HEK293 (cell line): Measurements from ENCODE around the gene RAB17.

Source experiments
- CTCF ChIA-PET: fragments of 350-600 bp; formaldehyde crosslinking; extraction: SDS; loops from one replicate; lab custom pipeline; 2021; ENCODE audit warnings: antibody characterized with exemption; lab: Yijun Ruan, JAX
- POLR2A ChIA-PET: fragments of 300-600 bp; formaldehyde crosslinking; extraction: SDS; loops from one replicate; lab custom pipeline; 2020; ENCODE audit warnings: antibody characterized with exemption, inconsistent platforms; lab: Yijun Ruan, JAX
- H3K27ac ChIP-seq: fragments of 200-500 bp; sonication (Bioruptor generic); 2 replicates; pipeline ENCODE4 v1.5.1; 2014; ENCODE audit warnings: low read depth, low read length, control low read depth, inconsistent platforms; ENCODE audit errors: extremely low read depth
- H3K36me3 ChIP-seq, 2 experiments: fragments of 200-500 bp in 1 of 2; sonication (Bioruptor generic) in 1 of 2; 1 replicate in 1 of 2; 2 replicates in 1 of 2; pipeline ENCODE4 v1.5.1; 2014 to 2017; ENCODE audit warnings: inconsistent platforms in 2 of 2, low read length in 2 of 2; ENCODE audit not compliant: control insufficient read depth in 2 of 2, insufficient read depth in 1 of 2
- H3K4me1 ChIP-seq: fragments of 200-500 bp; sonication (Bioruptor generic); 2 replicates; pipeline ENCODE4 v1.5.1; 2014; ENCODE audit warnings: mild to moderate bottlenecking, low read length, inconsistent platforms; ENCODE audit not compliant: control insufficient read depth, insufficient read depth
- H3K4me3 ChIP-seq: 2 replicates; pipeline ENCODE4 v1.5.1; 2011; ENCODE audit warnings: low read depth, mild to moderate bottlenecking, control low read depth, low read length, moderate library complexity
- H3K9me3 ChIP-seq: fragments of 200-500 bp; sonication (Bioruptor generic); 2 replicates; pipeline ENCODE4 v1.5.1; 2014; ENCODE audit warnings: low read depth, low read length, inconsistent platforms; ENCODE audit not compliant: control insufficient read depth, insufficient read depth
- KLF16 ChIP-seq: fragments of 450-650 bp; formaldehyde crosslinking; IDR thresholded peaks from 2 replicates; pipeline ENCODE4 v1.5.1; 2017; ENCODE audit warnings: missing biosample characterization, missing genetic modification characterization
- REST ChIP-seq: fragments of 450-650 bp; formaldehyde crosslinking; IDR thresholded peaks from 2 replicates; pipeline ENCODE4 v1.5.1; 2016; ENCODE audit warnings: missing biosample characterization, missing genetic modification characterization
- ZBTB11 ChIP-seq: fragments of 450-650 bp; formaldehyde crosslinking; conservative IDR thresholded peaks from 2 replicates; pipeline ENCODE4 v1.5.1; 2016; ENCODE audit warnings: low read depth, missing biosample characterization, missing genetic modification characterization
- ZBTB49 ChIP-seq: fragments of 450-650 bp; formaldehyde crosslinking; IDR thresholded peaks from 2 replicates; pipeline ENCODE4 v1.5.1; 2016; ENCODE audit warnings: missing biosample characterization, missing genetic modification characterization, low read depth
- ZBTB8A ChIP-seq: fragments of 450-650 bp; formaldehyde crosslinking; IDR thresholded peaks from 2 replicates; pipeline ENCODE4 v1.5.1; 2016; ENCODE audit warnings: missing biosample characterization, missing genetic modification characterization
- ZIC2 ChIP-seq: fragments of 450-650 bp; formaldehyde crosslinking; IDR thresholded peaks from 2 replicates; pipeline ENCODE4 v1.5.1; 2016; ENCODE audit warnings: missing biosample characterization, missing genetic modification characterization
- ZNF214 ChIP-seq: fragments of 450-650 bp; formaldehyde crosslinking; IDR thresholded peaks from 2 replicates; pipeline ENCODE4 v1.5.1; 2017; ENCODE audit warnings: missing biosample characterization, mild to moderate bottlenecking, missing genetic modification characterization, borderline replicate concordance
- ZNF416 ChIP-seq: fragments of 450-650 bp; formaldehyde crosslinking; IDR thresholded peaks from 2 replicates; pipeline ENCODE4 v1.5.1; 2016; ENCODE audit warnings: missing biosample characterization, missing genetic modification characterization
- ZNF600 ChIP-seq: fragments of 450-650 bp; formaldehyde crosslinking; IDR thresholded peaks from 2 replicates; pipeline ENCODE4 v1.5.1; 2016; ENCODE audit warnings: missing biosample characterization, missing genetic modification characterization
- ZNF677 ChIP-seq: fragments of 450-650 bp; IDR thresholded peaks from 2 replicates; pipeline ENCODE4 v1.5.0; 2018; ENCODE audit warnings: missing biosample characterization, mild to moderate bottlenecking, missing genetic modification characterization, moderate library complexity
- ZNF791 ChIP-seq: fragments of 450-650 bp; formaldehyde crosslinking; IDR thresholded peaks from 2 replicates; pipeline ENCODE4 v1.5.1; 2016; ENCODE audit warnings: missing biosample characterization, missing genetic modification characterization
- ZSCAN23 ChIP-seq: fragments of 450-650 bp; formaldehyde crosslinking; IDR thresholded peaks from 2 replicates; pipeline ENCODE4 v1.5.1; 2016; ENCODE audit warnings: missing biosample characterization, missing genetic modification characterization
- ZSCAN5A ChIP-seq: fragments of 450-650 bp; formaldehyde crosslinking; IDR thresholded peaks from 2 replicates; pipeline ENCODE4 v1.5.1; 2016; ENCODE audit warnings: missing biosample characterization, missing genetic modification characterization
- TF ChIP-seq, protein P1 (sequence below): fragments of 450-650 bp; formaldehyde crosslinking; IDR thresholded peaks from 2 replicates; pipeline ENCODE4 v1.5.1; 2016; ENCODE audit warnings: missing biosample characterization, missing genetic modification characterization, borderline replicate concordance
- TF ChIP-seq, protein P2 (sequence below): fragments of 450-650 bp; formaldehyde crosslinking; IDR thresholded peaks from 2 replicates; pipeline ENCODE4 v1.5.1; 2016; ENCODE audit warnings: missing biosample characterization, missing genetic modification characterization

The RAB17 gene

GRCh38 chr2:237536617-237537016 is 53.9 kb downstream of the RAB17 start (continued):
- TF ChIP-seq ZBTB49 (tag by site-specific recombination), result no peak

DNA sequence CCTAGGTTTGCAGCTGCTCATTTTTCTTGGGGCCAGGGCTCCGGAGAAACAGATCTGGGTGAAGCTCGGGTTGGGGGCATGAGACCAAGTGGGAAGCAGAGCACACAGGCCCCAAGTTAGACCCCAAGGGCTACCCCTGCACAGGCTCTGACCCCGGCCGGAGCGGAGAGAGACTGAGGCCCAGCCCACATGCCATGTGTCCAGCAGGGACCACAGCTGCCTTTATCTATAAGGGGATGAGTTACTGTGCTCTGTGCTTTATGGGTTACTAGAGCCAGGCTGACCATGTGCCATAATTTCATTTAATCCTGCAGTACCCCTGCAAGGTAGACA is 54.5 kb downstream of the RAB17 start:
- Histone ChIP-seq H3K36me3 (no peaks in the 10 kb centered on the region), H3K4me3 (no peak overlapping the region), H3K27ac (no peak overlapping the region)
- CTCF ChIA-PET, result interaction anchor here (1.0 kb wide), 1 partner anchor 23 kb away, joined by 4 read pairs; no protein-coding TSS in a partner anchor
- TF ChIP-seq ZNF600 (no peak), ZNF214 (no peak), ZNF416 (tag by site-specific recombination) (no peak), KLF16 (tag by site-specific recombination) (no peak), ZIC2 (tag by site-specific recombination) (no peak), ZNF791 (tag by site-specific recombination) (no peak), ZBTB8A (tag by site-specific recombination) (no peak), ZSCAN23 (tag by site-specific recombination) (no peak), ZBTB11 (tag by site-specific recombination) (no peak), ZSCAN5A (no peak), REST (tag by site-specific recombination) (no peak), ZNF677 (no peak)
- TF ChIP-seq, protein P1, sequence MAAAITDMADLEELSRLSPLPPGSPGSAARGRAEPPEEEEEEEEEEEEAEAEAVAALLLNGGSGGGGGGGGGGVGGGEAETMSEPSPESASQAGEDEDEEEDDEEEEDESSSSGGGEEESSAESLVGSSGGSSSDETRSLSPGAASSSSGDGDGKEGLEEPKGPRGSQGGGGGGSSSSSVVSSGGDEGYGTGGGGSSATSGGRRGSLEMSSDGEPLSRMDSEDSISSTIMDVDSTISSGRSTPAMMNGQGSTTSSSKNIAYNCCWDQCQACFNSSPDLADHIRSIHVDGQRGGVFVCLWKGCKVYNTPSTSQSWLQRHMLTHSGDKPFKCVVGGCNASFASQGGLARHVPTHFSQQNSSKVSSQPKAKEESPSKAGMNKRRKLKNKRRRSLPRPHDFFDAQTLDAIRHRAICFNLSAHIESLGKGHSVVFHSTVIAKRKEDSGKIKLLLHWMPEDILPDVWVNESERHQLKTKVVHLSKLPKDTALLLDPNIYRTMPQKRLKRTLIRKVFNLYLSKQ (tag by site-specific recombination), result no peak
- TF ChIP-seq, protein P2, sequence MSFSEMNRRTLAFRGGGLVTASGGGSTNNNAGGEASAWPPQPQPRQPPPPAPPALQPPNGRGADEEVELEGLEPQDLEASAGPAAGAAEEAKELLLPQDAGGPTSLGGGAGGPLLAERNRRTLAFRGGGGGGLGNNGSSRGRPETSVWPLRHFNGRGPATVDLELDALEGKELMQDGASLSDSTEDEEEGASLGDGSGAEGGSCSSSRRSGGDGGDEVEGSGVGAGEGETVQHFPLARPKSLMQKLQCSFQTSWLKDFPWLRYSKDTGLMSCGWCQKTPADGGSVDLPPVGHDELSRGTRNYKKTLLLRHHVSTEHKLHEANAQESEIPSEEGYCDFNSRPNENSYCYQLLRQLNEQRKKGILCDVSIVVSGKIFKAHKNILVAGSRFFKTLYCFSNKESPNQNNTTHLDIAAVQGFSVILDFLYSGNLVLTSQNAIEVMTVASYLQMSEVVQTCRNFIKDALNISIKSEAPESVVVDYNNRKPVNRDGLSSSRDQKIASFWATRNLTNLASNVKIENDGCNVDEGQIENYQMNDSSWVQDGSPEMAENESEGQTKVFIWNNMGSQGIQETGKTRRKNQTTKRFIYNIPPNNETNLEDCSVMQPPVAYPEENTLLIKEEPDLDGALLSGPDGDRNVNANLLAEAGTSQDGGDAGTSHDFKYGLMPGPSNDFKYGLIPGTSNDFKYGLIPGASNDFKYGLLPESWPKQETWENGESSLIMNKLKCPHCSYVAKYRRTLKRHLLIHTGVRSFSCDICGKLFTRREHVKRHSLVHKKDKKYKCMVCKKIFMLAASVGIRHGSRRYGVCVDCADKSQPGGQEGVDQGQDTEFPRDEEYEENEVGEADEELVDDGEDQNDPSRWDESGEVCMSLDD, result no peak
- TF ChIP-seq, all 188 proteins: peak for 0
- Histone ChIP-seq H3K9me3 (no peaks in the 10 kb centered on the region), H3K4me1 (no peaks in the 10 kb centered on the region)
- POLR2A ChIA-PET, result no interaction called here
